Left lung (tissue), 10 donors: ENCODE results near the gene SV2B. TPM values are rescaled to one million over a fixed set of nuclear protein-coding genes. Genes with fewer than 3 reads are reported as not detected.

ENCODE experiments used
- ATAC-seq: fragments of 200-7000 bp; cut with Tn5 transposase; one replicate; pipeline ENCODE4 v1.9.1; 2020; ENCODE audit warnings: moderate library complexity
- DNase-seq, 4 donors: peaks; one replicate each; pipeline ENCODE4 v3.0.0-alpha.2; 2013 to 2020
- H3K27ac ChIP-seq, 2 donors: fragments of 200-600 bp; sonication (generic) in 1 of 2; one replicate each; pipeline versions ENCODE4 v1.5.0 to v1.8.0; 2020 to 2021
- H3K27me3 ChIP-seq, 2 donors: fragments of 200-600 bp; sonication (generic) in 1 of 2; one replicate each; pipeline versions ENCODE4 v1.5.0 to v1.8.0; 2020 to 2021
- H3K36me3 ChIP-seq, 2 donors: fragments of 200-600 bp; sonication (generic) in 1 of 2; one replicate each; pipeline versions ENCODE4 v1.5.0 to v1.8.0; 2020 to 2021
- H3K4me1 ChIP-seq, 2 donors: fragments of 200-600 bp; one replicate each; pipeline ENCODE4 v1.8.0; 2021
- H3K4me3 ChIP-seq, 2 donors: fragments of 200-600 bp; sonication (generic) in 1 of 2; one replicate each; pipeline versions ENCODE4 v1.5.0 to v1.8.0; 2020 to 2021; ENCODE audit warnings: mild to moderate bottlenecking in 1 of 2
- H3K9me3 ChIP-seq, 2 donors: fragments of 200-600 bp; sonication (generic) in 1 of 2; one replicate each; pipeline versions ENCODE4 v1.5.0 to v1.8.0; 2020 to 2021
- CTCF ChIP-seq, 2 donors: fragments of 200-600 bp; sonication (generic) in 1 of 2; IDR thresholded peaks; one replicate each; pipeline versions ENCODE4 v1.5.0 to v1.8.0; 2021; ENCODE audit warnings: antibody characterized with exemption in 2 of 2
- intact Hi-C, 2 donors: fragments of 100-400 bp; cut with DNase I; formaldehyde crosslinking; loops; one replicate each; pipeline versions ENCODE4 v1.11.2 to v1.14.2; 2022
- polyA plus RNA-seq, 6 donors: library from polyadenylated mRNA; unstranded; fragments of 120-200 nt; gene quantifications; one replicate each; pipeline ENCODE4 v1.2.1, GENCODE V29; 2013; ENCODE audit not compliant: insufficient read length in 6 of 6
- total RNA-seq, 2 donors: library from RNA; stranded (reverse); fragmentation: NEBNext Ultra II Directional; extraction: Animal tissue kit (Norgen Biotek cat#: 25700); gene quantifications; one replicate each; pipeline ENCODE4 v1.2.1, GENCODE V29; 2021
- donor health status: DM: no; HTN: yes; CAD: no.
- donor health status: DM: no; HTN: no; CAD: no.

The SV2B gene
- total and polyA plus RNA-seq, 8 donors: 0.58 to 3.2 (median 1.4) TPM

GRCh38 chr15:91224755-91225380 lies 124.8 kb downstream of the SV2B start:
- ATAC-seq (peak; percentile 81), DNase-seq (peak in 1 of 4 donors; percentile 53)
- no peak overlapping the region for H3K4me3 ChIP-seq
- H3K4me1 ChIP-seq: no peaks in the 10 kb centered on the region
- no peaks in the 10 kb centered on the region for H3K9me3 ChIP-seq
- intact Hi-C loops: loop anchor here in 1 of 2 donors (5.0 kb wide), 1 partner anchor 168 kb away; no protein-coding TSS in a partner anchor
- no peaks in the 10 kb centered on the region for H3K36me3 ChIP-seq
- peaks cover 0 to 24% of the 10 kb centered on the region in 2 donors for H3K27me3 ChIP-seq
- peak; percentile 49 to 66 for TF ChIP-seq CTCF (IDR thresholded peaks at IDR 0.05)
- H3K27ac ChIP-seq: no peak overlapping the region

- intact Hi-C loops: no loop called here
These were observed 125.7 kb downstream of the SV2B start for GRCh38 chr15:91225741-91226140.

GRCh38 chr15:91227117-91227516 lies 127.1 kb downstream of the SV2B start:
- no peak for DNase-seq
- H3K4me1 ChIP-seq: no peaks in the 10 kb centered on the region
- H3K27ac ChIP-seq: no peak overlapping the region
- TF ChIP-seq CTCF (IDR thresholded peaks at IDR 0.05): no peak
- intact Hi-C loops: no loop called here
- no peaks in the 10 kb centered on the region for H3K36me3 ChIP-seq
- ATAC-seq: no peak
- H3K27me3 ChIP-seq: peaks cover 0 to 24% of the 10 kb centered on the region in 2 donors
- H3K9me3 ChIP-seq: no peaks in the 10 kb centered on the region
- no peak overlapping the region for H3K4me3 ChIP-seq

More at GRCh38 chr15:91225741-91226140, 125.7 kb downstream of the SV2B start:
- Histone ChIP-seq H3K36me3 (no peaks in the 10 kb centered on the region), H3K9me3 (no peaks in the 10 kb centered on the region), H3K27ac (no peak overlapping the region), H3K4me1 (no peaks in the 10 kb centered on the region), H3K4me3 (no peak overlapping the region), H3K27me3 (peaks cover 0 to 24% of the 10 kb centered on the region in 2 donors)
- peak in 2 of 4 donors; percentile 80 to 82 for DNase-seq
- TF ChIP-seq CTCF (IDR thresholded peaks at IDR 0.05): no peak
- ATAC-seq: no peak

GRCh38 chr15:91227766-91228165 lies 127.7 kb downstream of the SV2B start:
- no peak for ATAC-seq
- Histone ChIP-seq H3K36me3 (no peaks in the 10 kb centered on the region), H3K27ac (no peak overlapping the region), H3K4me3 (no peak overlapping the region), H3K4me1 (no peaks in the 10 kb centered on the region), H3K9me3 (no peaks in the 10 kb centered on the region), H3K27me3 (peaks cover 0 to 24% of the 10 kb centered on the region in 2 donors)
- intact Hi-C loops: no loop called here
- DNase-seq: peak in 2 of 4 donors; percentile 84 to 86
- no peak for TF ChIP-seq CTCF (IDR thresholded peaks at IDR 0.05)

- intact Hi-C loops: no loop called here
- no peak overlapping the region for H3K27ac ChIP-seq
- DNase-seq (no peak), ATAC-seq (no peak)
- no peaks in the 10 kb centered on the region for H3K9me3 ChIP-seq
- peaks cover 0 to 21% of the 10 kb centered on the region in 2 donors for H3K27me3 ChIP-seq
- no peaks in the 10 kb centered on the region for H3K36me3 ChIP-seq
- TF ChIP-seq CTCF (IDR thresholded peaks at IDR 0.05): no peak
- H3K4me1 ChIP-seq: no peaks in the 10 kb centered on the region
- H3K4me3 ChIP-seq: no peak overlapping the region
These were observed 128.3 kb downstream of the SV2B start for GRCh38 chr15:91228383-91228782.
